Smooth muscle cell (in vitro differentiated cells): Measurements from ENCODE around the gene SBF2. TPM values are rescaled to one million over a fixed set of nuclear protein-coding genes. Genes with fewer than 3 reads are reported as not detected.

Experiments
- DNase-seq: peaks from one replicate; lab custom pipeline; 2025; ENCODE audit not compliant: unreplicated experiment; lab: John Stamatoyannopoulos, UW
- H2AFZ ChIP-seq: fragments of 200-600 bp; sonication (generic); 2 replicates; pipeline ENCODE4 v1.6.0; 2016; ENCODE audit warnings: antibody characterized with exemption, low read depth, mild to moderate bottlenecking
- H3F3A ChIP-seq: fragments of 200-600 bp; sonication (generic); 2 replicates; pipeline ENCODE4 v1.6.0; 2017; ENCODE audit warnings: antibody characterized with exemption, low read depth
- H3K27ac ChIP-seq: fragments of 200-600 bp; sonication (generic); 2 replicates; pipeline ENCODE4 v1.5.1; 2016; ENCODE audit warnings: low read depth, mild to moderate bottlenecking
- H3K27me3 ChIP-seq: fragments of 200-600 bp; sonication (generic); 2 replicates; pipeline ENCODE4 v1.6.1; 2016; ENCODE audit warnings: low read depth, mild to moderate bottlenecking
- H3K36me3 ChIP-seq: fragments of 200-600 bp; sonication (generic); 2 replicates; pipeline ENCODE4 v1.5.1; 2016; ENCODE audit warnings: low read depth
- H3K4me1 ChIP-seq: fragments of 200-600 bp; sonication (generic); 2 replicates; pipeline ENCODE4 v1.5.1; 2016; ENCODE audit warnings: low read depth
- H3K4me2 ChIP-seq: fragments of 200-600 bp; sonication (generic); 2 replicates; pipeline ENCODE4 v1.6.0; 2016; ENCODE audit warnings: mild to moderate bottlenecking
- H3K4me3 ChIP-seq: fragments of 200-600 bp; sonication (generic); 2 replicates; pipeline ENCODE4 v1.5.1; 2016; ENCODE audit warnings: mild to moderate bottlenecking
- H3K79me2 ChIP-seq: fragments of 200-600 bp; sonication (generic); 2 replicates; pipeline ENCODE4 v1.6.0; 2016; ENCODE audit warnings: low read depth, mild to moderate bottlenecking
- H3K9ac ChIP-seq: fragments of 200-600 bp; sonication (generic); 2 replicates; pipeline ENCODE4 v1.6.0; 2016; ENCODE audit warnings: low read depth
- H3K9me3 ChIP-seq: fragments of 200-600 bp; sonication (generic); replicated peaks from 2 replicates; pipeline ENCODE4 v1.5.1; 2016; ENCODE audit warnings: low read depth
- H4K20me1 ChIP-seq: fragments of 200-600 bp; sonication (generic); 2 replicates; pipeline ENCODE4 v1.6.0; 2016; ENCODE audit warnings: low read depth
- CTCF ChIP-seq: fragments of 200-600 bp; sonication (generic); IDR thresholded peaks from 2 replicates; pipeline ENCODE4 v1.5.1; 2017; ENCODE audit warnings: borderline replicate concordance, mild to moderate bottlenecking, antibody characterized with exemption; ENCODE audit not compliant: insufficient read depth, poor library complexity, severe bottlenecking
- WGBS: methylation state at CpG from one replicate; pipeline ENCODE4 v1.1.7; 2016; ENCODE audit warnings: low lambda C conversion rate; 5-methylcytosine and 5-hydroxymethylcytosine counted together
- polyA plus RNA-seq: library from polyadenylated mRNA; unstranded; fragments of >200 nt; fragmentation: Nextera tagmentation; extraction: Ambion mirVana; gene quantifications from 2 replicates; pipeline ENCODE4 v1.2.1, GENCODE V29; 2016
- total RNA-seq: library from RNA; depleted of rRNA; stranded (reverse); fragments of >200 nt; gene quantifications from 2 replicates; pipeline ENCODE4 v1.2.3, GENCODE V29; 2014

The SBF2 gene
- total and polyA plus RNA-seq, 2 experiments from 2014 or later: 19.0 to 80.7 TPM

- Histone ChIP-seq H3K4me1 (peaks cover 21% of the 10 kb centered on the region), H3K27ac (peak overlapping the region; percentile 77), H3F3A (peaks cover 21% of the 10 kb centered on the region), H3K9ac (peak overlapping the region; percentile 27), H3K4me2 (peak overlapping the region; percentile 10), H3K36me3 (no peaks in the 10 kb centered on the region), H3K9me3 (no peaks in the 10 kb centered on the region), H4K20me1 (no peaks in the 10 kb centered on the region), H3K79me2 (no peaks in the 10 kb centered on the region), H2AFZ (no peak overlapping the region), H3K27me3 (no peaks in the 10 kb centered on the region), H3K4me3 (no peak overlapping the region)
- TF ChIP-seq CTCF: no peak
- no peak for DNase-seq
- 47% methylated on average over 6 of the region's 6 CpGs for WGBS
Measured at GRCh38 chr11:9761441-9761945, 532.5 kb downstream of the SBF2 start.

- no peaks in the 10 kb centered on the region for H3K36me3 ChIP-seq
Measured at GRCh38 chr11:9760193-9760575, 533.8 kb downstream of the SBF2 start.

GRCh38 chr11:9759519-9760192 lies 534.4 kb downstream of the SBF2 start:
- 25% methylated on average over 8 of the region's 10 CpGs for WGBS

More at GRCh38 chr11:9760193-9760575, 533.8 kb downstream of the SBF2 start:
- Histone ChIP-seq H3K9me3 (no peaks in the 10 kb centered on the region), H3K27me3 (no peaks in the 10 kb centered on the region), H3K4me2 (peak overlapping the region; percentile 59), H3K27ac (peak overlapping the region; percentile 97), H3K9ac (peak overlapping the region; percentile 82), H3K79me2 (no peaks in the 10 kb centered on the region), H2AFZ (no peak overlapping the region), H3F3A (peaks cover 16% of the 10 kb centered on the region), H3K4me1 (peaks cover 10% of the 10 kb centered on the region), H4K20me1 (no peaks in the 10 kb centered on the region), H3K4me3 (no peak overlapping the region)
- 17% methylated on average over 3 of the region's 3 CpGs for WGBS
- peak; percentile 54 for DNase-seq
- TF ChIP-seq CTCF: no peak

More at GRCh38 chr11:9759519-9760192, 534.4 kb downstream of the SBF2 start:
- peak overlapping the region; percentile 82 for H3K9ac ChIP-seq
- no peak overlapping the region for H3K4me3 ChIP-seq
- peak overlapping the region; percentile 97 for H3K27ac ChIP-seq
- no peaks in the 10 kb centered on the region for H3K27me3 ChIP-seq
- H2AFZ ChIP-seq: no peak overlapping the region
- TF ChIP-seq CTCF: no peak
- no peaks in the 10 kb centered on the region for H4K20me1 ChIP-seq
- DNase-seq: peak; percentile 71
- peaks cover 9% of the 10 kb centered on the region for H3K4me1 ChIP-seq
- H3K9me3 ChIP-seq: no peaks in the 10 kb centered on the region
- H3K4me2 ChIP-seq: peak overlapping the region; percentile 91
- H3K79me2 ChIP-seq: no peaks in the 10 kb centered on the region
- peaks cover 20% of the 10 kb centered on the region for H3F3A ChIP-seq
- no peaks in the 10 kb centered on the region for H3K36me3 ChIP-seq
